ENCODE measurements around the gene CDO1.

DNA sequence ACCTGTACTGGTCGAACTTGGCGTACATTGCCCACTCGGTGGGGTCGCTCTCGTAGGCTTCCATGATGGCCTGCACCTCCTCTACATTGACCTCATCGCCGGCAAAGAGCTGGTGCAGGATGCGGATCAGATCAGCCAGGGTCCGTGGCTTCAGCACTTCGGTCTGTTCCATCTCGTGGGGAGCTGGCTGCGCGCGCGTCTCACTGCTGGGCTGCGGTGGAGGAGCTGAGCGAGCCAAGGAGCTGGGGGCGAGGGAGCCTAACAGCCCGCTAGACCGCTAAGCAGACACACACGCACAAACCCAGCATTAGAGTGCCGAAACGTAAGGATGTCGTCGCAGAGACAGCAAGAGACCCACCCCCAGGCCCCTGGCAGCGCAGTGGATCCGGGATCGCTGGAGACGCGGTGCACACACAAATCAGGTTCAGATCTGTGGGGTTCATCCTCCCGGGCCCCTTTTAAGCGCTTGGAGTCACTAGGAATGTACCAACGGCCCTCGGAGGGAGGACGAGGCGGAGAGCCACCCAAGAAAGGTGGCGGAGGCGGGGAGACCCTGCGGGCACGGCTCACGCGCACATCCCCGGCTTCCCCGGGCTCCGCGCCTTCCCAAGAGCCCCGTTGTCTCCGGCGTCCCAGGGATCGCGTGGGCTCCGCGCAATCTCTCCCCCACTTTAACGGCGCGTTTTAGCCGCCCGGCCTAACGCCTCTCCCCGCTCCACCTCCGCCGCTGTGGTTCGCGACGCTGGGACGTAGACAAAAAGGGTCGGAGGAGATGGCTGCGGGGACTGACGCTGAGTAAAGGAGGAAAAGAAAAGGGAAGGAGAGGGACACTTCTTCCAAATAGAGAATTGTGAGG is at the start of gene CDO1:
- TF ChIP-seq E2F6 (IDR thresholded peaks at IDR 0.05; ENCODE audit: borderline replicate concordance, low read depth) (no peak), CTCF (IDR thresholded peaks at IDR 0.05) (no peak), POLR2A (IDR thresholded peaks at IDR 0.05; ENCODE audit: low read length) (no peak)

All from A549 (cell line).